Measurements from ENCODE around the gene ERVH48-1. TPM values are rescaled to one million over a fixed set of nuclear protein-coding genes. Genes with fewer than 3 reads are reported as not detected.
A peak's percentile ranks its signal among the peaks of the same experiment; 100 is the strongest.

Gene ERVH48-1
- polyA plus RNA-seq, 2 of the 4 experiments (the other 2 are of a cell fraction), result not detected

DNA sequence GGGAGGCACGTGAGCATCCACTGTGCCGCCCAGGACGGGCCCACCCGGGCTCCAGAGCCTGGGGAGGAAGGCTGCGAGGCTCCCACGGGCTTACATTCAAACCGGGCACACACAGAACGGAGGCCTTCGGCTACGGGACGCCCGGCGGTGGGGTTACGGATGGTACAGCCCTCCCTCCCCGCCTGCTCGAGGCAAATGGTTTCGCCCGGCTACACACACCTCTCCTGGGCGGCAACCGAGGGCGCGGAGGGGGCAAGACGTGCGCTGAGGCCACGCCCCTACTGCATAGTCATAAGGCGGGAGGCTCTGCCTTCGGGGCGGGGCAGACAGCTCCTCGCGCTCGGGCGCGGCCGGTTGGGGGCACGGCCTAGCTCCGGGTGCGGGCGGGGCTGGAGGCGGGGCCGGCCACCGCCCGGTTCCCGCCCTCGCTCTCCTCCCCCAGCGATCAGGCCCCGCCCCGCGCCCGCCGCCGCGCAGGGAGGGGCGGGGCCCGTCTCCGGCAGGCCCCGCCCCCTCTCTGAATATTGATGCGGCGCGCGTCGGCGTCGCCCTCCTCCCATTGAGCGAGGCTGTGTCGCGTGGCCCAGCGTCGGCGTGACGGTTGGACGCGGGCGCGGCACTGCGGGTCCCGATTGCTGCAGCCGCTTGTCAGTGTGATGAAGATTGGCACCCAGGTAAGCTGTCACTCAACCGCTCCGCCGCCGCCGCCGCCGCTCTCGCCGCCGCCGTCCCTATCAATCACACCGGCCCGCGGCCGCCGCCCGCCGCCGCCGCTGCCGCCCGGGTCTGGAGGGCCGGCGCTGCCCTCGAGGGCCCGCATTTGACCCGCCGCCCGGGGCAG, 48.8 kb upstream of the ERVH48-1 start, which contains the start of gene PKNOX1 (continued):
- TF ChIP-seq CEBPB (IDR thresholded peaks at IDR 0.05) (no peak), KDM5A (IDR thresholded peaks at IDR 0.05) (no peak), RCOR1 (IDR thresholded peaks at IDR 0.05; ENCODE audit: low read depth, low read length) (no peak), FOSL2 (IDR thresholded peaks at IDR 0.05) (no peak), FOSL2 (CRISPR knock-in tag; IDR thresholded peaks at IDR 0.05) (0 out of 2 replicates have a peak, but pooled peaks have one; percentile 2), NPAS2 (CRISPR knock-in tag; IDR thresholded peaks at IDR 0.05; ENCODE audit: borderline replicate concordance) (no peak), MYC (IDR thresholded peaks at IDR 0.05; ENCODE audit: borderline replicate concordance, low read length) (0 out of 2 replicates have a peak, but pooled peaks have one; percentile 16), EHMT2 (IDR thresholded peaks at IDR 0.05; ENCODE audit: low read depth) (no peak), GATA3 (IDR thresholded peaks at IDR 0.05; ENCODE audit: borderline replicate concordance) (peak; percentile 58), ZFP36 (IDR thresholded peaks at IDR 0.05; ENCODE audit: borderline replicate concordance, partially characterized antibody) (no peak), ZSCAN20 (CRISPR knock-in tag; IDR thresholded peaks at IDR 0.05) (no peak), SMC3 (IDR thresholded peaks at IDR 0.05) (no peak), HOXB13 (CRISPR knock-in tag; IDR thresholded peaks at IDR 0.05; ENCODE audit: low read depth) (no peak), NFE2L2 (conservative IDR thresholded peaks at IDR 0.05; ENCODE audit: low read length) (no peak), HOXB5 (CRISPR knock-in tag; IDR thresholded peaks at IDR 0.05) (no peak), EP300 (IDR thresholded peaks at IDR 0.05) (no peak), RNF2 (IDR thresholded peaks at IDR 0.05; ENCODE audit: borderline replicate concordance, low read depth) (no peak), ZC3H11A (IDR thresholded peaks at IDR 0.05) (no peak), KDM1A (IDR thresholded peaks at IDR 0.05; ENCODE audit: low read depth) (no peak), TP53 (CRISPR knock-in tag; IDR thresholded peaks at IDR 0.05) (no peak), FOXS1 (CRISPR knock-in tag; IDR thresholded peaks at IDR 0.05) (no peak), MAZ (IDR thresholded peaks at IDR 0.05; ENCODE audit: borderline replicate concordance, low read depth, low read length) (no peak), FOSB (CRISPR knock-in tag; IDR thresholded peaks at IDR 0.05) (no peak)
- TF ChIP-seq, protein P1, sequence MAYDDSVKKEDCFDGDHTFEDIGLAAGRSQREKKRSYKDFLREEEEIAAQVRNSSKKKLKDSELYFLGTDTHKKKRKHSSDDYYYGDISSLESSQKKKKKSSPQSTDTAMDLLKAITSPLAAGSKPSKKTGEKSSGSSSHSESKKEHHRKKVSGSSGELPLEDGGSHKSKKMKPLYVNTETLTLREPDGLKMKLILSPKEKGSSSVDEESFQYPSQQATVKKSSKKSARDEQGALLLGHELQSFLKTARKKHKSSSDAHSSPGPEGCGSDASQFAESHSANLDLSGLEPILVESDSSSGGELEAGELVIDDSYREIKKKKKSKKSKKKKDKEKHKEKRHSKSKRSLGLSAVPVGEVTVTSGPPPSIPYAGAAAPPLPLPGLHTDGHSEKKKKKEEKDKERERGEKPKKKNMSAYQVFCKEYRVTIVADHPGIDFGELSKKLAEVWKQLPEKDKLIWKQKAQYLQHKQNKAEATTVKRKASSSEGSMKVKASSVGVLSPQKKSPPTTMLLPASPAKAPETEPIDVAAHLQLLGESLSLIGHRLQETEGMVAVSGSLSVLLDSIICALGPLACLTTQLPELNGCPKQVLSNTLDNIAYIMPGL (CRISPR knock-in tag; IDR thresholded peaks at IDR 0.05; ENCODE audit: borderline replicate concordance), result no peak
- TF ChIP-seq, protein P2, sequence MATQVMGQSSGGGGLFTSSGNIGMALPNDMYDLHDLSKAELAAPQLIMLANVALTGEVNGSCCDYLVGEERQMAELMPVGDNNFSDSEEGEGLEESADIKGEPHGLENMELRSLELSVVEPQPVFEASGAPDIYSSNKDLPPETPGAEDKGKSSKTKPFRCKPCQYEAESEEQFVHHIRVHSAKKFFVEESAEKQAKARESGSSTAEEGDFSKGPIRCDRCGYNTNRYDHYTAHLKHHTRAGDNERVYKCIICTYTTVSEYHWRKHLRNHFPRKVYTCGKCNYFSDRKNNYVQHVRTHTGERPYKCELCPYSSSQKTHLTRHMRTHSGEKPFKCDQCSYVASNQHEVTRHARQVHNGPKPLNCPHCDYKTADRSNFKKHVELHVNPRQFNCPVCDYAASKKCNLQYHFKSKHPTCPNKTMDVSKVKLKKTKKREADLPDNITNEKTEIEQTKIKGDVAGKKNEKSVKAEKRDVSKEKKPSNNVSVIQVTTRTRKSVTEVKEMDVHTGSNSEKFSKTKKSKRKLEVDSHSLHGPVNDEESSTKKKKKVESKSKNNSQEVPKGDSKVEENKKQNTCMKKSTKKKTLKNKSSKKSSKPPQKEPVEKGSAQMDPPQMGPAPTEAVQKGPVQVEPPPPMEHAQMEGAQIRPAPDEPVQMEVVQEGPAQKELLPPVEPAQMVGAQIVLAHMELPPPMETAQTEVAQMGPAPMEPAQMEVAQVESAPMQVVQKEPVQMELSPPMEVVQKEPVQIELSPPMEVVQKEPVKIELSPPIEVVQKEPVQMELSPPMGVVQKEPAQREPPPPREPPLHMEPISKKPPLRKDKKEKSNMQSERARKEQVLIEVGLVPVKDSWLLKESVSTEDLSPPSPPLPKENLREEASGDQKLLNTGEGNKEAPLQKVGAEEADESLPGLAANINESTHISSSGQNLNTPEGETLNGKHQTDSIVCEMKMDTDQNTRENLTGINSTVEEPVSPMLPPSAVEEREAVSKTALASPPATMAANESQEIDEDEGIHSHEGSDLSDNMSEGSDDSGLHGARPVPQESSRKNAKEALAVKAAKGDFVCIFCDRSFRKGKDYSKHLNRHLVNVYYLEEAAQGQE (IDR thresholded peaks at IDR 0.05), result no peak
- TF ChIP-seq, protein P3, sequence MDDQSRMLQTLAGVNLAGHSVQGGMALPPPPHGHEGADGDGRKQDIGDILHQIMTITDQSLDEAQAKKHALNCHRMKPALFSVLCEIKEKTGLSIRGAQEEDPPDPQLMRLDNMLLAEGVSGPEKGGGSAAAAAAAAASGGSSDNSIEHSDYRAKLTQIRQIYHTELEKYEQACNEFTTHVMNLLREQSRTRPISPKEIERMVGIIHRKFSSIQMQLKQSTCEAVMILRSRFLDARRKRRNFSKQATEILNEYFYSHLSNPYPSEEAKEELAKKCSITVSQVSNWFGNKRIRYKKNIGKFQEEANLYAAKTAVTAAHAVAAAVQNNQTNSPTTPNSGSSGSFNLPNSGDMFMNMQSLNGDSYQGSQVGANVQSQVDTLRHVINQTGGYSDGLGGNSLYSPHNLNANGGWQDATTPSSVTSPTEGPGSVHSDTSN (IDR thresholded peaks at IDR 0.05), result peak; percentile 100
- TF ChIP-seq, protein P4, sequence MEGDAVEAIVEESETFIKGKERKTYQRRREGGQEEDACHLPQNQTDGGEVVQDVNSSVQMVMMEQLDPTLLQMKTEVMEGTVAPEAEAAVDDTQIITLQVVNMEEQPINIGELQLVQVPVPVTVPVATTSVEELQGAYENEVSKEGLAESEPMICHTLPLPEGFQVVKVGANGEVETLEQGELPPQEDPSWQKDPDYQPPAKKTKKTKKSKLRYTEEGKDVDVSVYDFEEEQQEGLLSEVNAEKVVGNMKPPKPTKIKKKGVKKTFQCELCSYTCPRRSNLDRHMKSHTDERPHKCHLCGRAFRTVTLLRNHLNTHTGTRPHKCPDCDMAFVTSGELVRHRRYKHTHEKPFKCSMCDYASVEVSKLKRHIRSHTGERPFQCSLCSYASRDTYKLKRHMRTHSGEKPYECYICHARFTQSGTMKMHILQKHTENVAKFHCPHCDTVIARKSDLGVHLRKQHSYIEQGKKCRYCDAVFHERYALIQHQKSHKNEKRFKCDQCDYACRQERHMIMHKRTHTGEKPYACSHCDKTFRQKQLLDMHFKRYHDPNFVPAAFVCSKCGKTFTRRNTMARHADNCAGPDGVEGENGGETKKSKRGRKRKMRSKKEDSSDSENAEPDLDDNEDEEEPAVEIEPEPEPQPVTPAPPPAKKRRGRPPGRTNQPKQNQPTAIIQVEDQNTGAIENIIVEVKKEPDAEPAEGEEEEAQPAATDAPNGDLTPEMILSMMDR (IDR thresholded peaks at IDR 0.05), result no peak
- TF ChIP-seq, protein P5, sequence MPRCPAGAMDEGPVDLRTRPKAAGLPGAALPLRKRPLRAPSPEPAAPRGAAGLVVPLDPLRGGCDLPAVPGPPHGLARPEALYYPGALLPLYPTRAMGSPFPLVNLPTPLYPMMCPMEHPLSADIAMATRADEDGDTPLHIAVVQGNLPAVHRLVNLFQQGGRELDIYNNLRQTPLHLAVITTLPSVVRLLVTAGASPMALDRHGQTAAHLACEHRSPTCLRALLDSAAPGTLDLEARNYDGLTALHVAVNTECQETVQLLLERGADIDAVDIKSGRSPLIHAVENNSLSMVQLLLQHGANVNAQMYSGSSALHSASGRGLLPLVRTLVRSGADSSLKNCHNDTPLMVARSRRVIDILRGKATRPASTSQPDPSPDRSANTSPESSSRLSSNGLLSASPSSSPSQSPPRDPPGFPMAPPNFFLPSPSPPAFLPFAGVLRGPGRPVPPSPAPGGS (IDR thresholded peaks at IDR 0.05), result no peak
